H1 (cell line): ENCODE results near the gene HDAC7. TPM values are rescaled to one million over a fixed set of nuclear protein-coding genes. Genes with fewer than 3 reads are reported as not detected.

Experiments used
- CTCF ChIA-PET: fragments of 300-600 bp; sonication (Branson Sonifier 250); formaldehyde crosslinking; loops from one replicate; lab custom pipeline; 2021; ENCODE audit not compliant: partially characterized antibody; lab: Charles Lee
- POLR2A ChIA-PET: fragments of 300-600 bp; sonication (Branson Sonifier 250); formaldehyde crosslinking; loops from one replicate; lab custom pipeline; 2021; ENCODE audit warnings: inconsistent platforms; ENCODE audit not compliant: partially characterized antibody; lab: Charles Lee
- DNase-seq, 2 experiments: peaks; one replicate each; pipeline versions ENCODE4 v3.0.0 to v3.0.0-alpha.2; 2010 to 2022; ENCODE audit warnings: low spot score in 2 of 2, low read depth in 1 of 2, mixed read lengths in 1 of 2
- FAIRE-seq: peaks from 2 replicates; lab custom pipeline; 2011; peaks lifted over from hg19 to GRCh38; lab: Jason Lieb, UNC
- H2AFZ ChIP-seq: 2 replicates; pipeline ENCODE4 v1.8.1; 2012; ENCODE audit warnings: low read length, inconsistent platforms
- H2AK5ac ChIP-seq: 2 replicates; pipeline ENCODE4 v1.6.1; 2013; ENCODE audit warnings: low read depth, low read length
- H2BK120ac ChIP-seq: replicated peaks from 2 replicates; pipeline ENCODE3; 2013; ENCODE audit warnings: low read depth, low read length, inconsistent platforms
- H2BK12ac ChIP-seq: 2 replicates; pipeline ENCODE4 v1.6.1; 2013; ENCODE audit warnings: low read depth, low read length
- H2BK15ac ChIP-seq: 2 replicates; pipeline ENCODE4 v1.6.1; 2013; ENCODE audit warnings: low read length
- H2BK20ac ChIP-seq: 2 replicates; pipeline ENCODE4 v1.6.1; 2013; ENCODE audit warnings: low read length
- H2BK5ac ChIP-seq: 2 replicates; pipeline ENCODE4 v1.6.1; 2013; ENCODE audit warnings: low read depth, low read length
- H3K14ac ChIP-seq: 2 replicates; pipeline ENCODE4 v1.6.1; 2013; ENCODE audit warnings: inconsistent platforms; ENCODE audit not compliant: insufficient read length
- H3K18ac ChIP-seq: 2 replicates; pipeline ENCODE4 v1.6.1; 2013; ENCODE audit warnings: low read length; ENCODE audit errors: extremely low read depth
- H3K23ac ChIP-seq: 2 replicates; pipeline ENCODE4 v1.6.1; 2013; ENCODE audit warnings: inconsistent platforms; ENCODE audit not compliant: insufficient read length
- H3K23me2 ChIP-seq: 2 replicates; pipeline ENCODE4 v1.6.1; 2013; ENCODE audit warnings: low read depth, low read length
- H3K27ac ChIP-seq: 2 replicates; pipeline ENCODE4 v1.6.1; 2011; ENCODE audit warnings: low read depth, low read length, inconsistent platforms
- H3K27me3 ChIP-seq, 4 experiments: replicated peaks in 1 of 4; 1 replicate in 1 of 4; 2 replicates in 3 of 4; pipeline versions ENCODE4 v1.6.1 to v1.8.1; 2011 to 2013; ENCODE audit warnings: low read length in 3 of 4, mild to moderate bottlenecking in 3 of 4, inconsistent platforms in 2 of 4, mixed read lengths in 2 of 4, moderate library complexity in 1 of 4; ENCODE audit not compliant: control insufficient read depth in 3 of 4, insufficient read depth in 3 of 4; ENCODE audit errors: extremely low read depth in 1 of 4
- H3K36me3 ChIP-seq, 4 experiments: 2 replicates each; pipeline versions ENCODE4 v1.6.1 to v1.8.1; 2011 to 2013; ENCODE audit warnings: mild to moderate bottlenecking in 4 of 4, low read length in 3 of 4, moderate library complexity in 2 of 4, control low read depth in 1 of 4, inconsistent platforms in 1 of 4; ENCODE audit not compliant: insufficient read depth in 4 of 4, control insufficient read depth in 2 of 4
- H3K4ac ChIP-seq: replicated peaks from 2 replicates; pipeline ENCODE3; 2013; ENCODE audit warnings: low read length, low read depth, mixed read lengths, inconsistent platforms; ENCODE audit not compliant: insufficient read length
- H3K4me1 ChIP-seq, 4 experiments: replicated peaks in 1 of 4; 1 replicate in 1 of 4; 2 replicates in 3 of 4; pipeline versions ENCODE4 v1.6.1 to v1.8.1; 2011 to 2013; ENCODE audit warnings: low read length in 3 of 4, inconsistent platforms in 2 of 4, mixed read lengths in 1 of 4; ENCODE audit not compliant: insufficient read depth in 4 of 4, control insufficient read depth in 3 of 4
- H3K4me2 ChIP-seq, 2 experiments: 2 replicates each; pipeline versions ENCODE4 v1.6.1 to v1.8.1; 2011 to 2013; ENCODE audit warnings: low read depth in 2 of 2, low read length in 2 of 2, control low read depth in 1 of 2, inconsistent platforms in 1 of 2, mild to moderate bottlenecking in 1 of 2; ENCODE audit not compliant: insufficient read depth in 1 of 2
- H3K4me3 ChIP-seq, 4 experiments: fragments of 200-600, 300-600 bp in 1 of 4; sonication (generic), shearing (Covaris generic), sonication (Bioruptor Twin) in 1 of 4; 2 replicates each; pipeline versions ENCODE4 v1.5.1 to v1.8.1; 2011 to 2016; ENCODE audit warnings: low read length in 4 of 4, low read depth in 3 of 4, control low read depth in 2 of 4, inconsistent platforms in 2 of 4, mild to moderate bottlenecking in 2 of 4, mixed read lengths in 1 of 4, moderate library complexity in 1 of 4; ENCODE audit not compliant: insufficient read depth in 2 of 4; ENCODE audit errors: extremely low read depth in 1 of 4
- H3K56ac ChIP-seq: replicated peaks from 2 replicates; pipeline ENCODE3; 2013; ENCODE audit warnings: low read depth, mild to moderate bottlenecking, mixed read lengths, low read length, inconsistent platforms; ENCODE audit not compliant: insufficient read length
- H3K79me1 ChIP-seq: 2 replicates; pipeline ENCODE4 v1.6.1; 2013; ENCODE audit warnings: low read depth, low read length, control low read depth
- H3K79me2 ChIP-seq, 2 experiments: 2 replicates each; pipeline versions ENCODE4 v1.6.1 to v1.8.1; 2012 to 2013; ENCODE audit warnings: low read length in 2 of 2, mild to moderate bottlenecking in 2 of 2, inconsistent platforms in 1 of 2; ENCODE audit not compliant: insufficient read depth in 2 of 2, control insufficient read depth in 1 of 2
- H3K9ac ChIP-seq, 4 experiments: replicated peaks in 1 of 4; 1 replicate in 1 of 4; 2 replicates in 3 of 4; pipeline versions ENCODE4 v1.6.1 to v1.8.1; 2011 to 2013; ENCODE audit warnings: low read depth in 3 of 4, low read length in 3 of 4, control low read depth in 2 of 4, mild to moderate bottlenecking in 2 of 4, moderate library complexity in 2 of 4, inconsistent platforms in 1 of 4; ENCODE audit errors: extremely low read depth in 1 of 4
- H3K9me3 ChIP-seq, 2 experiments: 2 replicates each; pipeline versions ENCODE4 v1.6.1 to v1.8.1; 2012 to 2013; ENCODE audit warnings: mild to moderate bottlenecking in 2 of 2, moderate library complexity in 2 of 2, control low read depth in 1 of 2, inconsistent platforms in 1 of 2, low read depth in 1 of 2, low read length in 1 of 2, mixed read lengths in 1 of 2; ENCODE audit not compliant: insufficient read depth in 2 of 2
- H4K20me1 ChIP-seq, 2 experiments: replicated peaks in 1 of 2; 2 replicates each; pipeline versions ENCODE3 to v1.8.1; 2011 to 2013; ENCODE audit warnings: inconsistent platforms in 2 of 2, low read length in 2 of 2, mild to moderate bottlenecking in 1 of 2; ENCODE audit not compliant: insufficient read depth in 2 of 2, control insufficient read depth in 1 of 2
- H4K5ac ChIP-seq: 2 replicates; pipeline ENCODE4 v1.6.1; 2013; ENCODE audit warnings: low read length, low read depth, mixed read lengths, inconsistent platforms; ENCODE audit not compliant: insufficient read length
- H4K8ac ChIP-seq: 2 replicates; pipeline ENCODE4 v1.8.0; 2013; ENCODE audit warnings: mild to moderate bottlenecking, moderate library complexity, low read length, inconsistent platforms; ENCODE audit not compliant: insufficient read depth; ENCODE audit errors: extremely low read depth
- H4K91ac ChIP-seq: replicated peaks from 2 replicates; pipeline ENCODE3; 2013; ENCODE audit warnings: low read length, mixed read lengths, inconsistent platforms; ENCODE audit not compliant: insufficient read length
- CTCF ChIP-seq, 3 experiments: IDR thresholded peaks; 1 replicate in 2 of 3; 2 replicates in 1 of 3; pipeline versions ENCODE4 v1.5.1 to v1.6.1; 2011; ENCODE audit warnings: low read length in 3 of 3, mild to moderate bottlenecking in 3 of 3, inconsistent platforms in 2 of 3, low read depth in 1 of 3, moderate library complexity in 1 of 3; ENCODE audit not compliant: insufficient read depth in 1 of 3; ENCODE audit errors: control extremely low read depth in 1 of 3
- EP300 ChIP-seq, 2 experiments: IDR thresholded peaks; 1 replicate in 1 of 2; 2 replicates in 1 of 2; pipeline ENCODE4 v1.6.1; 2011 to 2012; ENCODE audit warnings: low read depth in 2 of 2, low read length in 2 of 2, mild to moderate bottlenecking in 2 of 2, borderline replicate concordance in 1 of 2, inconsistent platforms in 1 of 2, moderate library complexity in 1 of 2
- EZH2 ChIP-seq: fragments of 200-600 bp; sonication (generic); IDR thresholded peaks from 2 replicates; pipeline ENCODE4 v1.7.1; 2012; ENCODE audit warnings: low read depth, mild to moderate bottlenecking, moderate library complexity, low read length, inconsistent platforms; ENCODE audit not compliant: severe bottlenecking
- JUN ChIP-seq: IDR thresholded peaks from 2 replicates; pipeline ENCODE4 v1.6.1; 2011; ENCODE audit warnings: low read depth, mild to moderate bottlenecking, improper control_type of control experiment, low read length
- KDM1A ChIP-seq: fragments of 200-600, 300-600 bp; sonication (generic); IDR thresholded peaks from 2 replicates; pipeline ENCODE4 v1.7.1; 2016; ENCODE audit warnings: mild to moderate bottlenecking, low read length, borderline replicate concordance
- KDM4A ChIP-seq: IDR thresholded peaks from one replicate; pipeline ENCODE4 v1.7.1; 2012; ENCODE audit warnings: low read depth, mild to moderate bottlenecking, moderate library complexity, low read length, inconsistent platforms; ENCODE audit not compliant: severe bottlenecking
- POLR2A ChIP-seq, 2 experiments: IDR thresholded peaks; 1 replicate in 1 of 2; 2 replicates in 1 of 2; pipeline ENCODE4 v1.6.1; 2011; ENCODE audit warnings: low read depth in 2 of 2, low read length in 2 of 2, mild to moderate bottlenecking in 2 of 2; ENCODE audit errors: control extremely low read depth in 1 of 2
- RBBP5 ChIP-seq: IDR thresholded peaks from 2 replicates; pipeline ENCODE4 v1.7.1; 2012; ENCODE audit warnings: low read depth, mild to moderate bottlenecking, inconsistent platforms, low read length, moderate library complexity, borderline replicate concordance
- SIRT6 ChIP-seq: IDR thresholded peaks from one replicate; pipeline ENCODE4 v1.7.1; 2012; ENCODE audit warnings: low read length, inconsistent platforms
- WGBS, 2 experiments: shearing (Covaris generic) in 1 of 2; methylation state at CpG; one replicate each; pipeline versions ENCODE4 v1.1.6 to v1.1.7; 2013 to 2015; ENCODE audit warnings: low lambda C conversion rate in 2 of 2, mixed read lengths in 2 of 2, inconsistent platforms in 1 of 2, low coverage in 1 of 2, missing lambda C conversion rate in 1 of 2; ENCODE audit not compliant: insufficient replicate concordance in 2 of 2, insufficient coverage in 1 of 2, insufficient read length in 1 of 2; ENCODE audit errors: extremely low coverage in 1 of 2, missing lambda C conversion rate in 1 of 2; 5-methylcytosine and 5-hydroxymethylcytosine counted together
- polyA plus RNA-seq, 7 experiments: library from polyadenylated mRNA; depleted of rRNA in 3 of 7; stranded (reverse) in 5 of 7; unstranded in 2 of 7; fragments of >200 nt in 5 of 7; fragments of 200-250 nt in 2 of 7; gene quantifications; 1 replicate in 5 of 7; 2 replicates in 1 of 7; 4 replicates in 1 of 7; pipeline versions ENCODE4 v1.2.1 to v1.2.3, GENCODE V29; 2011 to 2013; ENCODE audit warnings: missing spikeins in 2 of 7, mixed read lengths in 2 of 7
- total RNA-seq: library from RNA; stranded (reverse); fragmentation: NEBNext Ultra II Directional; extraction: Animal tissue kit (Norgen Biotek cat#: 25700); gene quantifications from 2 replicates; pipeline ENCODE4 v1.2.1, GENCODE V29; 2021

Gene HDAC7
- total and polyA plus RNA-seq, 2 of the 8 experiments (the other 6 are each of a cell fraction or from before 2014, with no cell fraction given): 25.5 to 84.9 TPM

DNA sequence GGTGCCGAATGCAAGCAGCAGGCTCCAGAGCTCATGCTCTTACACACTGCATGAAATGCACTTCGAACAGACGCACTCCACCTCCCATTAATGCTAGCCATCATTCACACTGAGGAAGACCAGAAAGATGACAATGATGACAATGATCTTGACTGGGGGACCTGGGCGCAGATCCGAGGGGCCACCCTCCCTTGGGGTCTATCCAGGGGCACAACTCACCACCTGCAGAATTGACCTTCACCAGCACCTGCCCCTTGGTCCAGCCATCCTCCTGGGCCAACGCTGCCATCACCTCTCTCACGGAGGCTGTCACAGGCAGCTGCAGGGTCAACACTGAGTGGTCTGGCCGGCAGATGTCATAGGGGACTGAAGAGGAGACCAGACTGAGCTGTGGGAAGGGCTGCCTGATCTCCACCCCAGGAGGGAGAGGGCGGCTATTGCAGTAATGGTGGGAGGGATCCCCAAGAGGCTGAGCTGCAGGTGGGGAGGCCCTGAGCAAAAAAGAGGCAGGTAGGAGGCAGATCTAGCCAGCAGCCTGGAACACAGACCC lies 76.3 kb downstream of the HDAC7 start:
- Histone ChIP-seq H3K4ac (no peak overlapping the region), H2BK15ac (peak overlapping the region; percentile 83; the same call in 1 of the 2 replicates), H3K4me3 (no peak overlapping the region), H2AK5ac (peak overlapping the region; percentile 66; the same call in 1 of the 2 replicates), H4K5ac (no peak overlapping the region), H3K27ac (no peak overlapping the region), H2BK20ac (0 out of 2 replicates have a peak overlapping the region, but pooled peaks have one; percentile 72), H3K56ac (no peak overlapping the region), H3K79me2 (no peaks in the 10 kb centered on the region), H3K27me3 (no peaks in the 10 kb centered on the region), H3K9me3 (no peaks in the 10 kb centered on the region), H3K79me1 (no peaks in the 10 kb centered on the region), H4K20me1 (no peaks in the 10 kb centered on the region), H3K18ac (no peak overlapping the region), H3K14ac (no peak overlapping the region), H2BK120ac (no peak overlapping the region), H3K4me1 (peaks cover 0 to 10% (median 2%) of the 10 kb centered on the region in 4 experiments; a peak in 4 of 7 replicates), H2AFZ (no peak overlapping the region), H3K23me2 (no peaks in the 10 kb centered on the region; the same call in 1 of the 2 replicates), H3K4me2 (no peak overlapping the region), H3K23ac (no peak overlapping the region), H3K36me3 (no peaks in the 10 kb centered on the region), H2BK12ac (peak overlapping the region; percentile 76), H4K8ac (no peak overlapping the region), H4K91ac (no peak overlapping the region), H2BK5ac (peak overlapping the region; percentile 50; the same call in 1 of the 2 replicates), H3K9ac (no peak overlapping the region)
- 85% methylated on average over 9 of the region's 9 CpGs; no CpG with 5 or more reads in 1 of the 2 experiments for WGBS, 2 experiments
- ChIA-PET CTCF (interaction anchor here (0.5 to 64.6 kb wide), 32 partner anchors 8 to 620 kb away, joined by 3 to 2442 read pairs (median 7); partner anchors contain the start of genes ENDOU, HDAC7, RAPGEF3 and SLC48A1), POLR2A (interaction anchor here (1.1 to 7.4 kb wide), 10 partner anchors 8 to 96 kb away, joined by 3 to 79 read pairs (median 8); partner anchors contain the start of genes RAPGEF3 and SLC48A1)
- DNase-seq (no peak), FAIRE-seq (no peak)
- TF ChIP-seq JUN (no peak), KDM4A (no peak), EP300 (IDR thresholded peaks at IDR 0.05; ENCODE audit: borderline replicate concordance in 1 of 2, low read depth in 2 of 2, low read length in 2 of 2) (no peak), CTCF (IDR thresholded peaks at IDR 0.05; ENCODE audit: control extremely low read depth in 1 of 3, insufficient read depth in 1 of 3, low read depth in 1 of 3, low read length in 3 of 3) (no peak), KDM1A (no peak), RBBP5 (no peak), POLR2A (IDR thresholded peaks at IDR 0.05; ENCODE audit: control extremely low read depth in 1 of 2, low read depth in 2 of 2, low read length in 2 of 2) (no peak), SIRT6 (no peak), EZH2 (no peak)
